A673 (cell line): ENCODE data around the gene GJD3. TPM values are rescaled to one million over a fixed set of nuclear protein-coding genes. Genes with fewer than 3 reads are reported as not detected.

Experiments used
- BruUV-seq: library from RNA; stranded (reverse); fragments of 400-500 nt; replicated peaks from 2 replicates; lab custom pipeline; 2021; lab: Mats Ljungman, UMichigan
- CTCF ChIA-PET: fragments of 300-600 bp; sonication (Branson Sonifier 250); formaldehyde crosslinking; loops from one replicate; lab custom pipeline; 2022; ENCODE audit warnings: antibody characterized with exemption; lab: Charles Lee
- POLR2A ChIA-PET: fragments of 300-600 bp; sonication (Branson Sonifier 250); formaldehyde crosslinking; loops from one replicate; lab custom pipeline; 2022; ENCODE audit warnings: antibody characterized with exemption; ENCODE audit not compliant: low non-redundant PET; lab: Charles Lee
- DNase-seq: peaks from one replicate; pipeline ENCODE4 v3.0.0-alpha.2; 2015; ENCODE audit warnings: low spot score
- H3K27ac ChIP-seq: fragments of 200-600 bp; sonication (generic); 2 replicates; pipeline ENCODE4 v1.5.1; 2016; ENCODE audit warnings: mixed run types, low read depth, mild to moderate bottlenecking, mixed read lengths, antibody characterized with exemption, low read length; ENCODE audit not compliant: poor library complexity, severe bottlenecking
- H3K27me3 ChIP-seq: fragments of 200-600 bp; sonication (generic); replicated peaks from 2 replicates; pipeline ENCODE4 v1.6.1; 2017; ENCODE audit warnings: mixed run types, low read depth, mild to moderate bottlenecking, mixed read lengths, antibody characterized with exemption, low read length; ENCODE audit not compliant: insufficient read depth, poor library complexity
- H3K36me3 ChIP-seq: fragments of 200-600 bp; sonication (generic); 2 replicates; pipeline ENCODE4 v1.6.1; 2016; ENCODE audit warnings: mixed run types, mild to moderate bottlenecking, mixed read lengths, antibody characterized with exemption, low read length; ENCODE audit not compliant: insufficient read depth, poor library complexity, severe bottlenecking
- H3K4me1 ChIP-seq: fragments of 200-600 bp; sonication (generic); 2 replicates; pipeline ENCODE4 v1.6.1; 2017; ENCODE audit warnings: mixed run types, mild to moderate bottlenecking, mixed read lengths, antibody characterized with exemption, low read length; ENCODE audit not compliant: insufficient read depth, poor library complexity, severe bottlenecking
- H3K4me3 ChIP-seq: fragments of 200-600 bp; sonication (generic); 2 replicates; pipeline ENCODE4 v1.5.1; 2016; ENCODE audit warnings: low read depth, mixed run types, mild to moderate bottlenecking, mixed read lengths, low read length; ENCODE audit not compliant: poor library complexity, severe bottlenecking
- H3K9me3 ChIP-seq: fragments of 200-600 bp; sonication (generic); 2 replicates; pipeline ENCODE4 v1.6.1; 2016; ENCODE audit warnings: mixed run types, low read depth, mild to moderate bottlenecking, mixed read lengths, antibody characterized with exemption, low read length; ENCODE audit not compliant: poor library complexity, severe bottlenecking
- EZH2 ChIP-seq: fragments of 200-600 bp; sonication (generic); IDR thresholded peaks from 2 replicates; pipeline ENCODE4 v1.6.1; 2017; ENCODE audit warnings: borderline replicate concordance, low read depth, mild to moderate bottlenecking, mixed read lengths, antibody characterized with exemption, low read length; ENCODE audit not compliant: poor library complexity, severe bottlenecking
- intact Hi-C: fragments of 100-400 bp; cut with micrococcal nuclease; formaldehyde crosslinking; loops from one replicate; pipeline ENCODE4 v1.10.0; 2022; ENCODE audit not compliant: unreplicated experiment
- total RNA-seq: library from RNA; stranded (reverse); gene quantifications from 2 replicates; pipeline ENCODE4 v1.2.3, GENCODE V29; 2021
- TF ChIP-seq, protein P1 (sequence below): fragments of 300-800, 200-600 bp; sonication (generic); conservative IDR thresholded peaks from 2 replicates; pipeline ENCODE4 v1.5.1; 2017; ENCODE audit warnings: low read depth, mild to moderate bottlenecking, antibody characterized with exemption, low read length, moderate library complexity, mixed read lengths

GJD3 gene
- total RNA-seq, 1 experiment from 2014 or later, result not detected

- no peak for TF ChIP-seq EZH2
- TF ChIP-seq, protein P1, sequence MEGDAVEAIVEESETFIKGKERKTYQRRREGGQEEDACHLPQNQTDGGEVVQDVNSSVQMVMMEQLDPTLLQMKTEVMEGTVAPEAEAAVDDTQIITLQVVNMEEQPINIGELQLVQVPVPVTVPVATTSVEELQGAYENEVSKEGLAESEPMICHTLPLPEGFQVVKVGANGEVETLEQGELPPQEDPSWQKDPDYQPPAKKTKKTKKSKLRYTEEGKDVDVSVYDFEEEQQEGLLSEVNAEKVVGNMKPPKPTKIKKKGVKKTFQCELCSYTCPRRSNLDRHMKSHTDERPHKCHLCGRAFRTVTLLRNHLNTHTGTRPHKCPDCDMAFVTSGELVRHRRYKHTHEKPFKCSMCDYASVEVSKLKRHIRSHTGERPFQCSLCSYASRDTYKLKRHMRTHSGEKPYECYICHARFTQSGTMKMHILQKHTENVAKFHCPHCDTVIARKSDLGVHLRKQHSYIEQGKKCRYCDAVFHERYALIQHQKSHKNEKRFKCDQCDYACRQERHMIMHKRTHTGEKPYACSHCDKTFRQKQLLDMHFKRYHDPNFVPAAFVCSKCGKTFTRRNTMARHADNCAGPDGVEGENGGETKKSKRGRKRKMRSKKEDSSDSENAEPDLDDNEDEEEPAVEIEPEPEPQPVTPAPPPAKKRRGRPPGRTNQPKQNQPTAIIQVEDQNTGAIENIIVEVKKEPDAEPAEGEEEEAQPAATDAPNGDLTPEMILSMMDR, result no peak
- BruUV-seq, result no TSS peak
- POLR2A ChIA-PET, result no interaction called here
- CTCF ChIA-PET, result interaction anchor here (0.6 kb wide), 2 partner anchors 115 to 325 kb away, joined by 3 read pairs; no protein-coding TSS in a partner anchor
- no peaks in the 10 kb centered on the region for H3K4me1 ChIP-seq
- DNase-seq, result no peak
- H3K36me3 ChIP-seq, result no peaks in the 10 kb centered on the region
- no peaks in the 10 kb centered on the region for H3K9me3 ChIP-seq
- intact Hi-C loops, result no loop called here
- no peak overlapping the region for H3K27ac ChIP-seq
- no peak overlapping the region for H3K4me3 ChIP-seq
- H3K27me3 ChIP-seq, result no peaks in the 10 kb centered on the region
Measured at GRCh38 chr17:40361063-40361924, 3.2 kb downstream of the GJD3 start.

GRCh38 chr17:40360091-40360490 is 4.4 kb downstream of the GJD3 start:
- CTCF ChIA-PET, result no interaction called here
- POLR2A ChIA-PET, result no interaction called here
- no peaks in the 10 kb centered on the region for H3K9me3 ChIP-seq
- TF ChIP-seq, protein P1, result no peak
- no peak for TF ChIP-seq EZH2
- H3K27ac ChIP-seq, result no peak overlapping the region
- peaks cover 3% of the 10 kb centered on the region for H3K36me3 ChIP-seq
- H3K4me3 ChIP-seq, result no peak overlapping the region
- no peaks in the 10 kb centered on the region for H3K27me3 ChIP-seq
- intact Hi-C loops, result no loop called here
- no peaks in the 10 kb centered on the region for H3K4me1 ChIP-seq
- no peak for DNase-seq
- BruUV-seq, result no TSS peak

DNA sequence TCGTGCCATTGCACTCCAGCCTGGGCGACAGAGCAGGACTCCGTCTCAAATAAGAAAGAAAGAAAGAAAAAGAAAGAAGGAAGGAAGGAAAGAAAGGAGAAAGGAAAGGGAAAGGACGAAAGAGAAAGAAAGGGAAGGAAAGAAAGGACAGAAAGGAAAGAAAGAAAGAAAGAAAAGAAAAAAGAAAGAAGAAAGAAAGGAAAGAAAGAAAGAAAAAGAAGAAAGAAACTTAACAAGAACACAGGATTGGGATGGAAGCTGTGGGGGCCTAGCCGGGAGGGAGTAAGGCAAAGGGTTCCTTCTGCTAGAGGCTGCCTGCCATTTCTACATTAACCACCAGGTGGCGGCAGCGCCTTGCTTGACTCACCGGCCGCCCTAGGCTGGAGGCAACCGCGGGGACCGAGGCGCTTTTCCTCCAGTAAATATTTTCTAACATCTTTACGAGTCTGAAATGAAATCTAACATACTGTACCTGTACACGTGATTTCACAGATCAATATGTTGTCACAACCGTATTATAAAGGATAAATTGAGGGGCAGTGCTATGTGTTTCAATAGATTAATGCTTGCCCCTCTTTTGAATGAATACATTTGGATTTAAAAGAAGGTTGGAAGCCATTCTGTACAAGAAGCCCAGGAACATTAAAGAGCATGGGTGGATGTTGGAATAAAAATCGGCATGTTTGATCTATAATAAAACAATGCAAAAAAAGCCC is 6.1 kb downstream of the GJD3 start:
- Histone ChIP-seq H3K27me3 (no peaks in the 10 kb centered on the region), H3K4me1 (no peaks in the 10 kb centered on the region), H3K4me3 (peak overlapping the region; percentile 15), H3K36me3 (peaks cover 3% of the 10 kb centered on the region), H3K27ac (no peak overlapping the region), H3K9me3 (no peaks in the 10 kb centered on the region)
- BruUV-seq, result no TSS peak
- POLR2A ChIA-PET, result no interaction called here
- CTCF ChIA-PET, result interaction anchor here (0.7 to 2.4 kb wide), 5 partner anchors 37 to 201 kb away, joined by 3 to 7 read pairs (median 3); no protein-coding TSS in a partner anchor
- TF ChIP-seq EZH2, result no peak
- TF ChIP-seq, protein P1, result peak; percentile 85
- intact Hi-C loops, result loop anchor here (2.0 to 10.0 kb wide), 2 partner anchors 174 to 206 kb away; partner anchors contain the start of gene CCR7
- peak; percentile 80 for DNase-seq
